MM.1S (cell line): ENCODE measurements around the gene FRMD6.

Experiments used
- DNase-seq: peaks from one replicate; pipeline ENCODE4 v3.0.0-alpha.2; 2015
- H2AFZ ChIP-seq: fragments of 300-600 bp; sonication (generic); 2 replicates; pipeline ENCODE4 v1.6.0; 2016; ENCODE audit warnings: antibody characterized with exemption, low read length
- H3F3A ChIP-seq: fragments of 300-600 bp; sonication (generic); 2 replicates; pipeline ENCODE4 v1.6.1; 2016; ENCODE audit warnings: mild to moderate bottlenecking, antibody characterized with exemption, low read length, moderate library complexity, mixed read lengths; ENCODE audit not compliant: insufficient read depth
- H3K27ac ChIP-seq: fragments of 300-600 bp; sonication (generic); 2 replicates; pipeline ENCODE4 v1.5.1; 2016; ENCODE audit warnings: mild to moderate bottlenecking, low read length
- H3K27me3 ChIP-seq: fragments of 300-600 bp; sonication (generic); replicated peaks from 2 replicates; pipeline ENCODE4 v1.6.0; 2016; ENCODE audit warnings: low read length; ENCODE audit not compliant: insufficient read depth
- H3K36me3 ChIP-seq: fragments of 300-600 bp; sonication (generic); replicated peaks from 2 replicates; pipeline ENCODE4 v1.6.1; 2016; ENCODE audit warnings: mild to moderate bottlenecking, low read length, mixed read lengths; ENCODE audit not compliant: insufficient read depth
- H3K4me1 ChIP-seq: fragments of 300-600 bp; sonication (generic); 2 replicates; pipeline ENCODE4 v1.6.1; 2016; ENCODE audit warnings: low read length, mixed read lengths
- H3K4me2 ChIP-seq: fragments of 300-600 bp; sonication (generic); 2 replicates; pipeline ENCODE4 v1.6.0; 2016; ENCODE audit warnings: low read depth, low read length
- H3K4me3 ChIP-seq: fragments of 300-600 bp; sonication (generic); 2 replicates; pipeline ENCODE4 v1.5.1; 2016; ENCODE audit warnings: low read length, mixed read lengths
- H3K79me2 ChIP-seq: fragments of 300-600 bp; sonication (generic); 2 replicates; pipeline ENCODE4 v1.6.1; 2016; ENCODE audit warnings: mixed run types, low read length, mixed read lengths
- H3K9ac ChIP-seq: fragments of 300-600 bp; sonication (generic); 2 replicates; pipeline ENCODE4 v1.6.1; 2016; ENCODE audit warnings: low read length, mixed read lengths
- H3K9me2 ChIP-seq: fragments of 300-600 bp; sonication (generic); replicated peaks from 2 replicates; pipeline ENCODE4 v1.6.1; 2016; ENCODE audit warnings: mild to moderate bottlenecking, low read length, mixed read lengths; ENCODE audit not compliant: insufficient read depth
- H3K9me3 ChIP-seq: fragments of 300-600 bp; sonication (generic); replicated peaks from 2 replicates; pipeline ENCODE4 v1.6.1; 2016; ENCODE audit warnings: mild to moderate bottlenecking, low read length, mixed read lengths; ENCODE audit not compliant: insufficient read depth
- H4K20me1 ChIP-seq: fragments of 300-600 bp; sonication (generic); 2 replicates; pipeline ENCODE4 v1.6.1; 2016; ENCODE audit warnings: mild to moderate bottlenecking, low read length, moderate library complexity, mixed read lengths; ENCODE audit not compliant: insufficient read depth
- CTCF ChIP-seq: fragments of 300-600 bp; sonication (generic); IDR thresholded peaks from 2 replicates; pipeline ENCODE4 v1.5.1; 2016; ENCODE audit warnings: antibody characterized with exemption, low read length, mixed read lengths
- EZH2 ChIP-seq: fragments of 300-600 bp; sonication (generic); optimal IDR thresholded peaks from 2 replicates; pipeline ENCODE3; 2017; ENCODE audit warnings: low read depth, mild to moderate bottlenecking, antibody characterized with exemption, low read length, mixed read lengths
- EZH2phosphoT487 ChIP-seq: fragments of 300-600 bp; sonication (generic); IDR thresholded peaks from 2 replicates; pipeline ENCODE4 v1.6.1; 2018; ENCODE audit warnings: antibody characterized with exemption, low read length

FRMD6 gene

DNA sequence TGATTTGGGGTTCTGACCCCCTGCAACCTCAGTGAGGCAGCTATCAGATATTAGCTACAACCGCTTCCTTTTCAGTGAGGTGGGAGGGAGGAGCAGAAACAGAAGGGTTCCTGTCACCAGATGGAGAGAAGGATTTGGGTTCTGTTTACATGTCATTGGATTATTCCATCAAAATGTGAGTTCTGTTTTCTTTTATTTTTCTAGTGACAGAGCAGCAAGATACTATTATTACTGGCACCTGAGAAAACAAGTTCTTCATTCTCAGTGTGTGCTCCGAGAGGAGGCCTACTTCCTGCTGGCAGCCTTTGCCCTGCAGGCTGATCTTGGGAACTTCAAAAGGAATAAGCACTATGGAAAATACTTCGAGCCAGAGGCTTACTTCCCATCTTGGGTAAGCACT is 52.8 kb downstream of the FRMD6 start:
- H3K9ac ChIP-seq = no peak overlapping the region
- no peaks in the 10 kb centered on the region for H4K20me1 ChIP-seq
- no peaks in the 10 kb centered on the region for H3K27me3 ChIP-seq
- H3K9me3 ChIP-seq = no peaks in the 10 kb centered on the region
- no peak for DNase-seq
- no peaks in the 10 kb centered on the region for H3K9me2 ChIP-seq
- H3K36me3 ChIP-seq = no peaks in the 10 kb centered on the region; the same call in 1 of the 2 replicates
- H3K79me2 ChIP-seq = no peaks in the 10 kb centered on the region
- H3K27ac ChIP-seq = no peak overlapping the region
- H3K4me1 ChIP-seq = no peaks in the 10 kb centered on the region
- H3F3A ChIP-seq = no peaks in the 10 kb centered on the region
- H2AFZ ChIP-seq = no peak overlapping the region
- H3K4me3 ChIP-seq = no peak overlapping the region
- no peak overlapping the region for H3K4me2 ChIP-seq
- TF ChIP-seq EZH2 (no peak), CTCF (no peak), EZH2phosphoT487 (no peak)

GRCh38 chr14:51707327-51707726 is 55.6 kb downstream of the FRMD6 start:
- H3K9me2 ChIP-seq = no peaks in the 10 kb centered on the region
- H2AFZ ChIP-seq = no peak overlapping the region

GRCh38 chr14:51711505-51711904 is 59.8 kb downstream of the FRMD6 start:
- Histone ChIP-seq H3K4me2 (no peak overlapping the region), H3K9me3 (no peaks in the 10 kb centered on the region), H4K20me1 (no peaks in the 10 kb centered on the region), H2AFZ (no peak overlapping the region), H3K36me3 (no peaks in the 10 kb centered on the region), H3K9ac (no peak overlapping the region), H3K4me3 (no peak overlapping the region), H3K27ac (no peak overlapping the region), H3F3A (no peaks in the 10 kb centered on the region), H3K27me3 (no peaks in the 10 kb centered on the region), H3K9me2 (no peaks in the 10 kb centered on the region), H3K4me1 (no peaks in the 10 kb centered on the region), H3K79me2 (no peaks in the 10 kb centered on the region)
- no peak for DNase-seq
- no peak for TF ChIP-seq EZH2phosphoT487
- no peak for TF ChIP-seq CTCF
- TF ChIP-seq EZH2 = no peak

More at GRCh38 chr14:51707327-51707726, 55.6 kb downstream of the FRMD6 start:
- no peaks in the 10 kb centered on the region for H3K4me1 ChIP-seq
- no peak overlapping the region for H3K4me3 ChIP-seq
- H4K20me1 ChIP-seq = no peaks in the 10 kb centered on the region
- H3K27ac ChIP-seq = no peak overlapping the region
- no peaks in the 10 kb centered on the region for H3K27me3 ChIP-seq
- no peak overlapping the region for H3K4me2 ChIP-seq
- no peak for TF ChIP-seq EZH2
- no peak for TF ChIP-seq CTCF
- TF ChIP-seq EZH2phosphoT487 = no peak
- H3K79me2 ChIP-seq = no peaks in the 10 kb centered on the region
- no peak for DNase-seq
- no peaks in the 10 kb centered on the region; the same call in 1 of the 2 replicates for H3K36me3 ChIP-seq
- H3F3A ChIP-seq = no peaks in the 10 kb centered on the region
- no peaks in the 10 kb centered on the region for H3K9me3 ChIP-seq
- H3K9ac ChIP-seq = no peak overlapping the region
